Left renal pelvis (tissue), 4 donors: ENCODE data around the gene MAGEB16. TPM values are rescaled to one million over a fixed set of nuclear protein-coding genes. Genes with fewer than 3 reads are reported as not detected.

Source experiments
- DNase-seq, 4 donors: peaks; one replicate each; pipeline ENCODE4 v3.0.0-alpha.2; 2013; ENCODE audit warnings: low read depth in 4 of 4, low spot score in 3 of 4
- polyA plus RNA-seq, 4 donors: library from polyadenylated mRNA; unstranded; fragments of 120-200 nt; gene quantifications; one replicate each; pipeline ENCODE4 v1.2.1, GENCODE V29; 2013; ENCODE audit not compliant: insufficient read length in 4 of 4

The MAGEB16 gene
- not detected for polyA plus RNA-seq

GRCh38 chrX:35798042-35798441 lies at the start of gene MAGEB16:
TSS of gene MAGEB16 (plus strand) at chrX:35798342. CDS start at chrX:35802197, 3,855 bp downstream.
- no peak for DNase-seq

- no peak for DNase-seq
Measured at GRCh38 chrX:35773958-35774564, 24.1 kb upstream of the MAGEB16 start.

GRCh38 chrX:35785075-35785474 lies 13.1 kb upstream of the MAGEB16 start:
- DNase-seq, result no peak

GRCh38 chrX:35786271-35786670 lies 11.9 kb upstream of the MAGEB16 start:
- DNase-seq, result no peak

GRCh38 chrX:35787867-35788266 lies 10.3 kb upstream of the MAGEB16 start:
- no peak for DNase-seq

- no peak for DNase-seq
Measured at GRCh38 chrX:35800474-35800873, 2.3 kb downstream of the MAGEB16 start.

- DNase-seq, result peak in 2 of 4 donors; percentile 1 to 2
Measured at GRCh38 chrX:35809781-35810180, 11.6 kb downstream of the MAGEB16 start.

- no peak for DNase-seq
Measured at GRCh38 chrX:35819241-35819640, 21.1 kb downstream of the MAGEB16 start.

GRCh38 chrX:35826503-35826902 lies 28.4 kb downstream of the MAGEB16 start:
- no peak for DNase-seq

GRCh38 chrX:35829501-35829900 lies 31.4 kb downstream of the MAGEB16 start:
- no peak for DNase-seq

GRCh38 chrX:35841872-35842271 lies 43.7 kb downstream of the MAGEB16 start:
- no peak for DNase-seq

GRCh38 chrX:35842674-35843073 lies 44.5 kb downstream of the MAGEB16 start:
- DNase-seq, result no peak

- no peak for DNase-seq
Measured at GRCh38 chrX:35847736-35848135, 49.6 kb downstream of the MAGEB16 start.

Other genes starting within 250 kb of the MAGEB16 start
- gene CFAP47, start 121.4 kb downstream of the MAGEB16 start, polyA plus RNA-seq, result 1 to 10 TPM in 1 of 4 donors, under 1 TPM in 3; 0.14 to 1.1 (median 0.66) TPM